ENCODE results near the gene RHOH.

RHOH gene

GRCh38 chr4:40238008-40238699 lies 41.3 kb downstream of the RHOH start:
- DNase-seq: no peak

GRCh38 chr4:40238700-40239548 lies 42.1 kb downstream of the RHOH start:
- no peak for DNase-seq

GRCh38 chr4:40240040-40240653 lies 43.3 kb downstream of the RHOH start:
- DNase-seq: peak; percentile 13

DNA sequence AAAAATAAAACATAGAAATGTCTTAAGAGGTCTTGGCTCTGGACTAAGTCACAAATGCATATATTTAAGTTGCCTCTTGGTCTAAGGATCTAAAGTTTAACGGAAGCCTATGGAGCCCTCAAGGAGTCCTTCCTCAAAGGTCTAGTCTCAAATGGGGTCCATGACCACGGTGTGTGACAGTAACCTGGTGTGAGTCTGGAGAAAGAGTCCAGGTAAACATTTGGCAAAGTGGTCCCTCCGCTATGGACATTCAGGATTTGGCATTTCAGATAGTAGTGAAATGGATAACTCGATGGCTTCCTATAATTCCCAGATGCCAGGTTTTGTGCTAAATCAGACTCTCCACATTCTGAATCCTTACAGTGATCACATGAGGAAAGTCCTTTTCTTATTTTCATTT lies 44.2 kb downstream of the RHOH start:
- no peak for DNase-seq

DNA sequence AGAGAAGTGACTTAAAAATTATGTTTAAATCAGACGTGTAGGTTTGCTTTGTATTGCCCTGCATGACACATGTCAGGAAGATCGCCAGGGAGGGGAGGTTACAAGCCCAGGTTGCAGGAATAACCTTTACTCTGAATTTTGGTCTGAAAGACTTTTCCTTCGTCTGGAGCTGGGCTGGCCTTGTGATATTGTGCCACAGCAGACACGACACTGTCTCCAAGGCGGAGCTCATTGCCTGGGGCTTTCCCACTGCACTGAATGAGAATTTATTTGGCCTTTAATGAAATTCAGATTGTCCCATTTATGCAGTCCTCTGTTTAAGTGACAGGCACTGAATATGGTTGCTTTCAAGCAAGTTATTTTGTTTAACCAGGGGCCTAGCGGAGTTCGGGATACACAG lies 45.1 kb downstream of the RHOH start:
- no peak for DNase-seq

GRCh38 chr4:40243386-40243948 lies 46.6 kb downstream of the RHOH start:
- DNase-seq: no peak

DNA sequence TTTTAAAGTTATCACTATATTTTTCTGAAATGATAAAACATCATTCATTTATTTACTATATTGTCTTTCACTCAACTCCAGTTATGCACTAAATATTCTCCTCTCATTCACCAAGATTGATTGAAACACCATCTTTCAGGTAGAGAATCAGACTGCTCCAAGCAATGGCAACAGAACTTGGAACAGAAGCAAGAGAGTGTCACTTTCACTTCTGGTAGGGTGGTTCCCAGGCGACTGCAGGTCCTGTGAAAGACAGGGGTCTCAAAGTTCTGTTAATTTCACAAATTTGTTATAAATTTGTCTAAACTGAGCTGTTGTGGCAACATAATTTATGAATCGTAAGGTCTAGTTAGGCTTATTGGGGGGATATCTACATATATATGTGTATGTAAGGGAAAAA lies 47.8 kb downstream of the RHOH start:
- no peak for DNase-seq

DNA sequence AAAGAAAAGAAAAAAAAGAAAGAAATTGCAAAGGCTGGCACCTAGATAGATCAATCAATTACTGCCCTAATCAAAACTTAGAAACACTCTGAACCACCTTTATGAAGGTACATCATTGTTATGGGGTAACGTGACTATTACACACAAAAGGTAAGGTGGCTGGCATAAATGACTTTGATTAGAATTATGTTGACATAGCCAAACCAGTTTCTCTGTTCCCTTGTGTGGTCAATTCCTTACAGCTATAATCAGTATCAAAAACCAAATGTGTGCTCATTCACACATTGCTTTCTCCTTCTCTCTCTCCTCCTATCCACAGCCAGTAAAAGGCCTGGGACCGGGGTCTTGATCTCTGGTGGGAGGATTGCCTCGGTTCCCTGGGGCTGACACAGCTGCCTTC lies 48.7 kb downstream of the RHOH start:
- DNase-seq: no peak

DNA sequence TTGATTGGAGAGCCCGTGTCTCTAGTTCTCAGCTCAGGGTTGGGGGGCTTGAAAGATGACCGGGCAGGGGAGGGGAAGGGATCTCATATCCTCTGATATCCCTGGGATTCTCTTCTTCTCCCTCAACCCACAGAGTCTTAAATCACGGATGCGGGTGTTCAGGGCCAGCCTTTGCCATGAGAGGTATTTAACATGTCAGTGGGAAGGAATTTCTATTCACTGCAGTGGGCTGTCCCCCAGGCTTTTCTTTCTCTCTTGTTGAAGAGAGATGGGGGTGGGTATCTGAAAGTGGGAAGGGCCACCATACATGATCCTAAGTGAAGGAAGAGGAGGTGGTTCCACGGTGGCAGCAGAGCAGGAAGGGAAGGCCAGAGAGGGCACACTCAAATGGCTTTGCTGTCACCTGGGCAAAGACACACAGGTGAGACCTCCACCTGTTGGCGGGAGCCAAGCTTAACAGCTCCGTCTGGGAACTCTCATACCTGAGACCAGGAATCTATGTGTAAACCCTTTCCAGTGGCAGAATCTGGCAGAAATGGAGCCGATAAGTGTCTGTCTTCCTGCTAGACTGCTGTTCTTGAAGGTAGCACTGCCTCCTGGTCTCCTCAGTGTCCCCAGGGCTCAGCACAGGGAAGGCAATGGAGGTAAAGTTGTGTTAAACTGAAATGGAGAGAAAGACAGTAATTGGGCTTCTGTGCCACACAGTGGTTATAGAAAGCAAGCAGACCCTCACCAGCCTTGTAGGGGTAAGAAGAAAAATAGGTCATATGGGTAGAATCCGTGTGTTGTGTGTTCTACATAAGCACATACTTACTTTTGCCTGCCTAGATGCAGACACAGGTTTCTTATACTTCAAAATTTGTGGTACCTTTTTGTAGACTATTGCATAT lies 49.4 kb downstream of the RHOH start:
- DNase-seq: peak; percentile 54

DNA sequence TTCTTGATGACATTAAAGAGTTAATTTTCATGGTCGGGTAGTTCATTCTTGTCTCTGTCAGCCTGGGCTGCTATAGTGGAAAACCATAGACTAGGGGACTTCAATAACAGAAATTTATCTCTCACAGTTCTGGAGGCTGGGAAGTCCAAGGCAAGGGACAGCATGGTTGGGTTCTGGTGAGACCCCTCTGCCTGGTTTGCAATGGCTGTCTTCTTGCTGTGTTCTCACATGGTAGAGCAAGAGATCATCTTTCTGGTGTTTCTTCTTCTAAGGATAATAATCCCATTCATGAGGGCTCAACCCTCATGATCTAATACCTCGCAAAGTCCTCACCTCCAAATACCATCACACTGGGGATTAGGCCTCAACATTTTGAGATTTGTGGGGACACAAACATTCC lies 50.1 kb downstream of the RHOH start:
- DNase-seq: no peak

DNA sequence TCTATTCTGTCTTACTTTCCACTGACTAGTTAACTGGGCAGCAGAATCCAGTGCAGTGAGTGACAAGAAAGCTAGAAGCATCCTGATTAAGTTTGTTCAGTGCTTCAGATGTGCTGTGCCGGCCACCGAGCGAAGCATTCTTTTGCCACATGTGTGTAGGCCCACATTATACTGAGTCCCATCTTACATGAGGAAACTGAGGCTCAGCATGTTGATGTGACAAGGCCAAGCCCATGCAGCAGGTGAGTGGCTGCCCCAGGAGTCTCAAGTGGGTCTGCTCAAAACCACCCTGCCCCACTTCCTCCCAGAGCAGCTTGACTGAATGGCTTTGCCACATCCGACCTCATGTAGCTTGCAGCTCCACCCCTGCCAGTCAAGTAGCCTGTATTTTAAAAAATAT lies 50.5 kb downstream of the RHOH start:
- DNase-seq: no peak

DNA sequence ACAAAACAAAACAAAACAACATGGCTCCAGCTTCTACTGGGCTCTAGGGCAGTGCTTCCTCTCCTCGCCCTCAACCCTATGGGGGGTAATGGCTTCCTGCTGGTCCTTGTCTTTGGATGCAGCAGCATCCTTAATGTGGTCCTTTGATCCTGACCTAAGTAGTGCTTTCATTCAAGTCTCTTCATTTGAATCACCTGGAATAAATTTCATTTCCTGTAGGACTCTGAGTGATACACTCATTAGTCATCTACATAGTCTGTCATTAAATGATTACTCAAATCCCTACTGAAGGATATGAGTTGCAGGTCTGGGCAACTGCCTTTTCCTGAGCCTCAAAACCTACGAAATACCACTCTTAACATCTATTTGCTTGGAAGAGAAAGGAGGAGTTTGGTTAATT lies 54.5 kb downstream of the RHOH start:
- peak; percentile 41 for DNase-seq

DNA sequence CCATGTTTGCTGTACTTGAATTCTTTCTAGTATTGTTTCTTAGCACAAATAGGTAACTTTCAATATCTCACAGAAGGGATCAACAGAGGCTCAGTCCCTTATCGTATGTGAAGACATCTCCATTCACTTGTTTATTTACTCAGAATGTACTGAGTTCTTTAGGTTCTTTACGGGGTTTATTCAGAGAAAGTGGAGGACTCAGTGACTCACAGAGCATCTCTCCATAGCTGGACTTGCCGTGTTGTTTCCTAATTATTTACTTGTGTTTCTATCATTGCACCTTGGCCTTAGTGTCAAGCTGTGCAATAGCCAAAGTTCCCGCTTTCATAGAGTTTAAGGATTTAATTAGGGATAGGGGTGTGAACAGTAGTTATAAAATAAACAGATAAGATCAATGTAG lies 57.1 kb downstream of the RHOH start:
- DNase-seq: no peak

DNA sequence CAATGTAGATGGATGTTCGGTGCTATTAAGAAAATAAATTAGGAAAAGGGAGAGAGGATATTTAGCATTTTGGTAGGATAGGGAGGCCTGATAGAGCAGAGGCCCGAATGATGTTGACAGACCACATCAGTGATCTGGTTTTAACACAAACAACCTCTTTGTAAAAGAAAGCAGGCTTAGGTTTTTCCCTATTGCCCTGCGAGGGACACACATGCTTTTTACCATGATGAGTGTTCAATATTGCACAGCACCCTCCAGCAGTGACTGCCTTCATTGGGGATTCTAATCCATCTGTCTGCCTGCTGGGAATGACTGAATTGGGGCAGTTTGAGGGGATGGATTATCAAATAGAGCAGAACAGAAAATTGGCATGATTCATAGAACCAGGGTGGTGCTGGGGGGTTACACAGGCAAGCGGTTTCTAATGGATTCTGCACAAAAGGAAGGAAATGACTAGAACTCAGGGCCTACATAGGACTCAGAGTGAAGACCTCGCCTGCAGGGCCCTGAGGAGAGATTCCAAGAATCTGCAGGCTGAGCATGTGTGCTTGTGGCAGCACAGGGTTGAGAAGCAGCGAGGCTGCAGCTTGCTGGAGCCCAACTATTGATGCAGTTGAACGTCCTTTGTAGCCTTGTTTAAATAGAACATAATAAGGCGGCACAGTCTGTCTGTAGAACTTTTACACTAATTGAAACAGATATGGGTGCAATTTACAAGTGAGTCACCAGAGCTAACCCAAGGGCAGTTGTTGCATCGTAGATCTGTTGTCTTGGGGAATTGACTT lies 58.0 kb downstream of the RHOH start:
- peak; percentile 60 for DNase-seq

GRCh38 chr4:40255393-40256281 lies 58.8 kb downstream of the RHOH start:
- DNase-seq: peak; percentile 96

DNA sequence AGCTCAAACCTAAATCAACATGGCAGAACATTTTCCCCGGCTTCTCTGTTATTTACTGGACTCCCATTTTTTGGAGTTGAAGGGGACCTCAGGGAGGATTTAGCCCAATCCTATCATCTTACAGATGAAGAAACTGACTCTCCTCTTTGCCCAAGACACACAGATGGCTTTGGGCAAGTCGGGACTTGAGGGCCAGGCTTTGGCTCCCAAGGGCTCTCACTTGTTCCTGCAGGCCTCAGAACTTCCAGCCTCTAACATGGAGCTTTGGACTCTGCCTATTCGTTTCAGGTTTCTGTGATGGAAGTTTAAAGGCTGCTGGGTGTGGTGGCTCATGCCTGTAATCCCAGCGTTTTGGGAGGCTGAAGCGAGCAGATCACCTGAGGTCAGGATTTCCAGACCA lies 59.5 kb downstream of the RHOH start:
- DNase-seq: no peak

- DNase-seq: no peak
Measured at GRCh38 chr4:40256817-40257216, 60.0 kb downstream of the RHOH start.

DNA sequence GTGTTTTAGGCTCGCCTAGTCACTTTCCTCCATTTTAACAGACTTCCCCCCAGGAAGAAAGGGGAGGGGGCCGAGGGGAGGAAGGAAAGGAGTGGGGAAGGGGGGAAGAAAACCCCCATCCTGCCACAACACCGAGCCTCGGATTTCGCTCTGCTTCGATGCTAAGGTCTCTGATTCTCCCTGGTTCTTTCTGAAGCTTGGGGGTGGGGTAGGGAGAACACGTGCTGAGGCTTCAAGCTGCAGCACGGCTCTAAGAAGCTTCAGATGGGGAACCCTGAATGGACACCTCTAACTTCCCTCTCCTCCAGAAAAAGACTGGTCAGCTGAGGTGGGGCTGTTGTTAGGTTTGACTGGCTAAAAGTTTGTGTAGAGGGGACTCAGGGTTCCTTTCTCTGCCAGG lies 61.8 kb downstream of the RHOH start:
- DNase-seq: no peak

DNA sequence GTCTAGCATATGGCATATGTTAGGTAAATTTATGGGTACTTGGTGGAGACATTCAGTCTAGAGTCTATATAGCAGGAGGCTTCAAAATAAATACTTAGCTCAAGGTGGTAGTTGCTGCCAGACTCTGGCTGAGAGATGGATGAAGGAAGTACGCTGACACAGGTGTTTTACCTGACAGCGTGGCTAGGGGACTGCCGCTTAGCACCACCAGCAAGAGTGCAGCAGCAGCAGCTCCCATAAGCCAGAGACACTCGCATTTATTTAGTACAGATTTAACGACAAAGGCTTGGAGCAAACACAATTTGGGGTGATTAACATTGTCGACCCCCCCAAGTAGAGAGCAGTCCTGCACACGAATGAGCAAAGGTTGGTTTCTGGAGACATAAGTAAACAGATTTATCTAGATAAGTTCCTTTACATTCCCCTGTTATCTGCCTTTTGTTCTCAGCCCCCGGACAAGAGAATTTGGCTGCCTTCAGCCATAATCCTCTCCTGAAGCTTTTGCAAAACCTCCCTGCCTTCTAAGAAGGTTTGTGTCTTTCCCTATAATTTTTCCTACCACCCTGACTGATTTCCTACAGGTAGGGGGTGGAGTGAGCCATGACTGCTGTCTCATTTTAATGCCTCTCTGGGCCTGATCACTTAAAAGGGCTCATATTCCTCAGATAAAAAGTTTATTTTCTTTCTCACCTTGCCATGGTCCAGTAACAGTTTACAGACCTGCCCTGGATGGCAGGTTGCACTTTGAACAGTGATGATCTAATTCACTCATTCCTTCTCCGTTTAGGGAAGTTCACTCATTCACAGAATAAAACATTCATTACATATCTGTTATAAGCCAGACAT lies 64.6 kb downstream of the RHOH start:
- DNase-seq: no peak

All from fibroblast of skin of abdomen (primary cell).